NCI-H524 (cell line): ENCODE measurements around the gene ZNF469.
"Not testable (repeated sequence)": the region's sequence is repeated elsewhere in the genome, so short reads cannot be mapped to it uniquely, and the experiment has no call there.

Experiments used
- DNase-seq, 2 experiments: peaks; one replicate each; lab custom pipeline; 2025; lab: John Stamatoyannopoulos, UW

Gene ZNF469

GRCh38 chr16:88359008-88359407 is 23.8 kb upstream of the ZNF469 start:
- no peak for DNase-seq

GRCh38 chr16:88360401-88360800 is 22.4 kb upstream of the ZNF469 start:
- DNase-seq: not testable (repeated sequence)

- DNase-seq: no peak
These were observed 21.8 kb upstream of the ZNF469 start for GRCh38 chr16:88360999-88361398.

GRCh38 chr16:88361775-88362174 is 21.0 kb upstream of the ZNF469 start:
- DNase-seq: no peak

- DNase-seq: no peak
These were observed 19.4 kb upstream of the ZNF469 start for GRCh38 chr16:88363239-88363891.

- no peak for DNase-seq
These were observed 17.4 kb upstream of the ZNF469 start for GRCh38 chr16:88365244-88365865.

GRCh38 chr16:88366032-88366703 is 16.6 kb upstream of the ZNF469 start:
- DNase-seq: no peak

- no peak for DNase-seq
These were observed 16.1 kb upstream of the ZNF469 start for GRCh38 chr16:88366704-88367047.

- no peak for DNase-seq
These were observed 15.2 kb upstream of the ZNF469 start for GRCh38 chr16:88367560-88367959.

- no peak for DNase-seq
These were observed 14.7 kb upstream of the ZNF469 start for GRCh38 chr16:88368036-88368435.

GRCh38 chr16:88368994-88369393 is 13.8 kb upstream of the ZNF469 start:
- no peak for DNase-seq

- no peak for DNase-seq
These were observed 13.2 kb upstream of the ZNF469 start for GRCh38 chr16:88369447-88370008.

GRCh38 chr16:88370365-88370764 is 12.4 kb upstream of the ZNF469 start:
- DNase-seq: no peak

GRCh38 chr16:88372522-88372921 is 10.2 kb upstream of the ZNF469 start:
- no peak for DNase-seq

- DNase-seq: no peak
These were observed 9.5 kb upstream of the ZNF469 start for GRCh38 chr16:88373211-88373610.

GRCh38 chr16:88373927-88374492 is 8.7 kb upstream of the ZNF469 start:
- DNase-seq: no peak

GRCh38 chr16:88374736-88375135 is 8.0 kb upstream of the ZNF469 start:
- DNase-seq: no peak

GRCh38 chr16:88375236-88375975 is 7.4 kb upstream of the ZNF469 start:
- DNase-seq: no peak

- DNase-seq: no peak
These were observed 6.5 kb upstream of the ZNF469 start for GRCh38 chr16:88375996-88376834.

GRCh38 chr16:88376835-88377726 is 5.7 kb upstream of the ZNF469 start:
- no peak for DNase-seq
